ENCODE data around the gene KRT77.

The KRT77 gene

GRCh38 chr12:52655251-52655650 is 48.1 kb downstream of the KRT77 start:
- no peak for DNase-seq (ENCODE audit: low spot score)

- no peak for DNase-seq (ENCODE audit: low spot score)
Observed at GRCh38 chr12:52651726-52652261, 51.5 kb downstream of the KRT77 start, which contains the start of gene KRT2. Gene KRT2 (minus strand): TSS chr12:52652211. CDS start chr12:52652142, 69 bp downstream.

- no peak for DNase-seq (ENCODE audit: low spot score)
Observed at GRCh38 chr12:52650520-52651081, 52.7 kb downstream of the KRT77 start.

GRCh38 chr12:52649066-52649465 is 54.3 kb downstream of the KRT77 start:
- no peak for DNase-seq (ENCODE audit: low spot score)

- DNase-seq (ENCODE audit: low spot score): no peak
Observed at GRCh38 chr12:52648012-52648550, 55.2 kb downstream of the KRT77 start.

- DNase-seq (ENCODE audit: low spot score): no peak
Observed at GRCh38 chr12:52647601-52648000, 55.7 kb downstream of the KRT77 start.

- DNase-seq (ENCODE audit: low spot score): no peak
Observed at GRCh38 chr12:52646613-52647012, 56.7 kb downstream of the KRT77 start.

GRCh38 chr12:52645982-52646381 is 57.3 kb downstream of the KRT77 start:
- DNase-seq (ENCODE audit: low spot score): no peak

GRCh38 chr12:52645120-52645761 is 58.1 kb downstream of the KRT77 start:
- no peak for DNase-seq (ENCODE audit: low spot score)

GRCh38 chr12:52644078-52644415 is 59.3 kb downstream of the KRT77 start:
- DNase-seq (ENCODE audit: low spot score): no peak

- DNase-seq (ENCODE audit: low spot score): no peak
Observed at GRCh38 chr12:52643233-52644077, 59.9 kb downstream of the KRT77 start.

- DNase-seq (ENCODE audit: low spot score): no peak
Observed at GRCh38 chr12:52641468-52641867, 61.9 kb downstream of the KRT77 start.

All from kidney capillary endothelial cell (primary cell).